G401 (cell line): ENCODE data around the gene FSD1L. TPM values are rescaled to one million over a fixed set of nuclear protein-coding genes. Genes with fewer than 3 reads are reported as not detected.

Experiments used
- DNase-seq: peaks from one replicate; pipeline ENCODE4 v3.0.0-alpha.2; 2015; ENCODE audit warnings: low spot score
- in situ Hi-C: cut with HindIII; loops from 2 replicates; pipeline ENCODE4 v1.10.0; 2016; ENCODE audit warnings: low sequenced_read_pairs, mixed read lengths
- total RNA-seq: library from RNA; depleted of rRNA; stranded (reverse); fragments of >200 nt; shearing (Covaris generic); gene quantifications from 2 replicates; pipeline ENCODE4 v1.2.3, GENCODE V29; 2014

Gene FSD1L
- total RNA-seq, 1 experiment from 2014 or later, result 22.1 TPM

DNA sequence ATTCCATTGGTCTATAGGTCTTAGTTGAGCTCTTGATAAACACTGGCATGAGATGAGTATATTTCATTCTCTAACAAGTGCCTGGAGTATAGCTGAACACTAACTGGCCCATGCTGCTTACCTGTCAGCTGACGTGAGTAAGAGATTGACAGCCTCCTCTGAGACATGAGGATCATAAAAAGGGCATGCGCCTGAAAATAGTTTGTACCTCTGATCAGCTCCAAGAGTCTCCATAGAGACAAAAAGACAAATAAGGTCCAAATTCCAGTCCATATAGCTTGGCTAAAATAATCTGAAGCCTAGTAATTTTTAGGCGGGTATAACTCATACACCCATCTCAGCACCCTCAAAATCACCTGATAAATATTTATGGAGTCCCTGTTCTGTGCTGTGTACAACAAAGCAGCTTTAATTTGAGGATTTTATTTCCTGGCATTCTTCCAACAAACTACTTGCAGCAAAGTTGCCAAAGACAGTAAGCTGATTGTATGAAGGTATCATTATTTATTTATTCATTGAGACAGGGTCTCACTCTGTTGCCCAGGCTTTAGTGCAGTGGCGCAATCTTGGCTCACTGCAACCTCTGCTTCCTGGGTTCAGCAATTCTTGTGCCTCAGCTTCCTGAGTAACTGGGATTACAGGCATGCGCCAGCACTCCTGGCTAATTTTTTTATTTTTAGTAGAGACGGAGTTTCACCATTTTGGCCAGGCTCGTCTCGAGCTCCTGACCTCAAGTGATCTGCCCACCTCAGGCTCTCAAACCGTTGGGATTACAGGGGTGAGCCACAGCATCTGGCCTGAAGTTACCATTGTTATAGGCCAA is 16.2 kb upstream of the FSD1L start:
- in situ Hi-C loops, result no loop called here

DNA sequence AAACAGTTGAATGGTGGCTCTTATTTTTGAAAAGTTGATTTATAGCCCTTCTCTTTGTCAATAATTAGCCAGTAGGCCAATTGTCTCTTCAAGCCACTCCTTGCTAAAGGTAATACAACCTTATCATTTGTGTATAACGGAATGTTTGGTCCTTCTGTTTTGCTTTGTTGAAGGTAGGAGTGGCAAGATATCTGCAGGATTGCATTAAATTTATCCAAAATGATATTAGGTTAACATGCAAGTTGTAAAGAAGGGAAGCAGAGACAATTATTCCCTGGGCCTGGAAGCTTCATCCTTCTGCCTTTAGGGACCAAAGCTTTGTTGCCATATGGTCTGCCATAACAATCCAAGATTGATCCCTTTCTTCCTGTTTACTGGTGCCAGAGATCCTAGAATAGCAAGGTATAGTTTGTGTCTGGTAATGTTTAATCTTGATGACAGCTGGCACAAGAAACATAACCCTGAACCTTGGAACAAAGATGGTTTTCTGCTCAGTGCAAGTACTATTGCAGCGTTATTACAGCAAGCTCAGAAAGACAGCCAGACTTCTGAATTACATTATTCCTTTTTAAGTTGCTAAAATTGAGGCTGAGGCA is 15.5 kb upstream of the FSD1L start:
- no peak for DNase-seq
- in situ Hi-C loops, result no loop called here

More for the DNA sequence above, 16.2 kb upstream of the FSD1L start:
- no peak for DNase-seq

DNA sequence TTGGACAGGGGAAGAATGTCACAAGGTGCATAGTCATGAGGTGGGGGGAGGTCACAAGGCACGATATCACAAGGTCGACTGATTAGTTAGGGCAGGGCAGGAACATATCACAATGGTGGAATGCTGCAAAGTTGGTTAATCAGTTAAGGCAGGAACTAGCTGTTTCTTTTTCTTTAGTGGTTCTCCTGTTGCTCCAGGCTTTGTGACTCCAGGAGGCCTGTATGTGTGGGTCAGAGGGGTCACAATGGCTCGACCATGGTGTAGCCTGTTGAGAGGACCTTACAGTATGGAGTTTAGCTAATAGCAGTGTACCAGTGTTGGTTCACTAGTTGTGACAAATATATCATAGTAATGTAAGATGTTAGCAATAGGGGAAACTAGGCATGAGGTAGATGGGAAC is 12.4 kb upstream of the FSD1L start:
- in situ Hi-C loops, result no loop called here
- DNase-seq, result no peak

DNA sequence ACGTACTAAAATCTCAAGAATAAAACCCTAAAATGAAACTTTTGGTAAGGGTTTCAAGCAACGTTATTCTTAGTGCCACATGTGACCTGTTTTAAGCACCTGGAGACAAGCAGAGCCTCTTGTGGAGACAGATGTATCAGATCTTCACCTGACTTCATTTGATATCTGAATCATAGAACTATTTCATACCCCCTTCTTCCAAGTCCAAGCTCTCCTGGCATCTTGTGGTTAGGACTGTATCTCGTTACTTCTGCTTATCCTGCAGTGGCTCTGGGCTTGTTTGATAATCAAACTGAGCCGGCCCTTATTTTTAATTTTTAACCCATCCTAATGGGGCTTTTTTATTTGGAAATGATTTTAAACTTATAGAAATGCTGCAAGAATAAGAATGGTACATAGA is 11.1 kb upstream of the FSD1L start:
- no peak for DNase-seq
- in situ Hi-C loops, result no loop called here

DNA sequence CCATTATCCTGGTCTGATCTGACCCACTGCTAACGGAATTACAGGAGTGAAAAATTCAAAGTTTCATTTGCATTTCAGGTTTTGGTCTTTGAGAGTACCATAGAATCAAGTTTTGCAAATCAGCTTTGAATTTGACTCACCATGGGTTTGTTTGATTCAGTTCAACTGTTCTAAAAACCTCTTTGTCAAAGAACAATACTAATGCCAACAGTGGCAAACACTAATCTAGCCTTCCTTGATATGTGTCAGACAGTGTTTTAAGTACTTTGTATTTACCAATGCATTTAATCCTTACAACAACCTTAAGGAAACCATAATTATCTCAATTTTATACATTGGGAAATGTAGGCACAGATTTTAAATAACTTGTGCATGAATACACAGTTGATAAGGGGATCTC is 10.1 kb upstream of the FSD1L start:
- no peak for DNase-seq
- in situ Hi-C loops, result no loop called here

DNA sequence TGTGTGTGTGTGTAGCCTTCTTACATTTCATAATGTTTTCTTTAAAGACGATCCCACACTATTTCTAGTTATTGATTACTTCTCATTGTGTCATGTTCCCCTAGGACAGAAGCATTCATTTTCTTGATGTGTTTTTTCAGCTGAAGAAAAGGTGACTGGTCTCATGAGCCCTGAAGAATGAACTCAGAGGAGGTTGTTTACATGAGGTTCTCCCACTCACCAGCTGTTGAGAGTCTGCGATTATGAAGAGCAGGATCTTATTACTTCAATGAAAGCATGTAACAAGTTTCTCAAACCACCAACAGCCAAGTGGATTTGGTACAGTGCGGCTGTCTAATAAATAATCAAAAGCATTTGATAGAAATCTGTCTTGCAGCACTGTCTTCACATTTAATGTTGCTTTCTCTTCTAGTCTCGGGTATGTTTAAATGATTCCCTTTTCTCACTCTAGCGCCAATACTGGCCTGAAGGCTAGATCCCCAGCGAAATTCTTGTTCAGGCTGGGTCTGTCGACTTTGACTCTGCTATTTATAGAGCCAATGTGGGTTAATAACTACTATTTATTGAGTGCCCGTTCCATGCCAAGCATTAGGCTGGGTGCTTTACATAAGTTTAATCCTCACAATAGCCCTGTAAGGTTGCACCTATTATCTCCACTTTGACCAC is 9.6 kb upstream of the FSD1L start:
- in situ Hi-C loops, result no loop called here

DNA sequence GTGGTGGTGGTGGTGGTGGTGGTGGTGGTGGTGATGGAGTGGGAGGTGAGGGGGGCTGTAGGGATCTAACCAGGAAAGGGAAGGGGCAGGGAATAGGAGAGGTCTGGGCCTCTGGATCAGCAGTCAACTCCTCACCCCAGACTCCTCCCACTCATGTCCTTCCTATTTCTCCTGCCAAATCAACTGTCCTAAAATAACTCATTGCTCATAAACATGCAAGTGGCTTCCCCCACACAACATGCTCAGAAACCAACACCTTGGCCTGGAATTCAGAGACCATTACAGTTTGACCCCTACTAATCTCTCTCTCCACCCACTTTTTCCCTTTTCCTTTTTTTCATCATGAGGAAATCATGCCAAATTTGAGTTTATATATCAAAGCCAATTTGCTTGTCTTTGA is 8.4 kb upstream of the FSD1L start:
- in situ Hi-C loops, result no loop called here
- DNase-seq, result no peak

More for the DNA sequence above, 9.6 kb upstream of the FSD1L start:
- DNase-seq, result no peak

DNA sequence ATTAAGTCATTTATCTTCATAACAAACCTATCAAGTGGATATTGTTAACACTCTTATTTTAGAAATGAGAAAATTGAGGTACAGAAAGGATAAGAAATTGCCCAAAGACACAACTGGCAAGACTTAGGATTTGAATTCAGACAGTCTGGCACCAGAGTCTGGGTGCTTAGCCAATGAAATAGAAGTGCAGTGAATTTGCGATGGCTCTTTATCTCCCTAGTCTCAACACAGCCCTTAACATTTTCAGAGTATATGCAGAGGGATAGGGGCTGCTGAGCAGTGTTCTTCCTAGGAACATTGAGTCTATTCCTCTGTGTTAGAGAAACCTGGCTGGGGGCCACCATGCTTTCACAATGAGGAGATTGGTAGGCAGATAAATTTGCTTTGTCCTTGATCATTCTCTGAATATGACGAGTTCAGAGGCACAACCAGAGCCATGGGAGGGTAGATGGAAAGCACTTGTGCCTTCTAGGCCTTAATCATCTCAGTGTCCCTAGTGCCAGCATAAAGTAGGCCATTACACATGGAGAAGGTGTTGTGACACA is 6.1 kb upstream of the FSD1L start:
- DNase-seq, result no peak
- in situ Hi-C loops, result no loop called here

DNA sequence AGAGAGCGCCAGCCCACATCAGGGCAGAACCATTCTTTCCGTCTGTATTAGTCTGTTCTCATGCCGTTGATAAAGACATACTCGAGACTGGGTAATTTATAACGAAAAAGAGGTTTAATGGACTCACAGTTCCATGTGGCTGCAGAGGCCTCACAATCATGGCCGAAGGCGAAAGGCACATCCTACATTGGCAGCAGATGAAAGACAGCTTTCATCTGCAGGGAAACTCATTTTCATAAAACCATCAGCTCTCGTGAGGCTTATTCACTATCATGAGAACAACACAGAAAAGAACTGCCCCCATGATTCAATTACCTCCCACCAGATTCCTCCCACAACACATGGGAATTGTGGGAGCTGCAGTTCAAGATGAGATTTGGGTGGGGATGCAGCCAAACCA is 4.7 kb upstream of the FSD1L start:
- DNase-seq, result no peak

DNA sequence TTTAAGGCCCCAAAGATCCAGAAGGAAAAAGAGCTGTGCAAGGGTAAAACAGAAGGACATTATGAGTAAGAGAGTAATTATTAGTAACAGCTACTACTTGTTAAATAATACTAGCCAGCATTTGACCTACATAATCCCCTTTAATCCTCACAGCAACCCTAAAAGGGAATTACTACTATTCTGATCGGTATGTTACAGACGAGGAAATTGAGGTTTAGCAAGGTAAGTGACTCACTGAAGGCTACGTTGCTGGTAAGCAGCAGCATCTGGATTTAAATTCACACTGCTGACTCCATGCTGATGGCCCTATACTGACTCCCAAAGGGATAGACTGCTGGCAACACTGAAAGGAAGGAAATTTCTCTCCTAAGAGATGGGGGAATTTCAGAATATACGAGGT is 3.7 kb upstream of the FSD1L start:
- in situ Hi-C loops, result no loop called here
- no peak for DNase-seq

More for the DNA sequence above, 4.7 kb upstream of the FSD1L start:
- in situ Hi-C loops, result no loop called here

DNA sequence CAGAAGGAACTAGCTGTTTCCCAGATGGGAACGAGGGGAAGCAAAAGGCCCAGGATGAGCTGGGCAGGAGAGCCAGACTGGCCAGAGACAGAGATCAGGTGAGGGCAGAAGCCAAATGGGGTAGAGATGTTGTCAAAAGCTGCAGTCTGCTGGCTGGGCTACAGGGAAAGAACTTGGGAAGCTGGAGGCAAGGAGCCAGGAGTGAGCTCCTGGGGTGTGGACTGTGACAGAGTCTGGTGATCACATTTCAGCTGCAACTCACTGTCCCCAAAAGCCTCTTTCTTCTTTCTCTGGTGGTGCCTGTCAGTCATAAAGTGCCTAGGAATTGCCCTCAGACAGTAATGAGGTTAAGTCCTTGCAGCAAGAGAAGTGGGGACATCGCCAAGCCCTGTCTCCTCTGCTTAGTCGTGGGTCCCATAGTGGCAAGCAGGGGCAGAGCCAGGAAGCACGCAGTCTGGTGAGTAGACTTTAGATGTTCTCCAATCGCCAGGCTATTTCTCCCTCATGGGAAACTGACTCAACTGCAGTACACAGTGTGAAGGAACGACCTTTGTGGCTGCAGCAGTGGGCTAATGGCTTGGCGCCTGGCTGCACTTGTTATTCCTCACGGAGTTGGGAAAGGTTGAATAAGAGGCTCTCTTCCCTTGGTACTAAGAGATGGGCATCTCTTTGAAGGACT is 2.5 kb upstream of the FSD1L start:
- no peak for DNase-seq
- in situ Hi-C loops, result no loop called here

DNA sequence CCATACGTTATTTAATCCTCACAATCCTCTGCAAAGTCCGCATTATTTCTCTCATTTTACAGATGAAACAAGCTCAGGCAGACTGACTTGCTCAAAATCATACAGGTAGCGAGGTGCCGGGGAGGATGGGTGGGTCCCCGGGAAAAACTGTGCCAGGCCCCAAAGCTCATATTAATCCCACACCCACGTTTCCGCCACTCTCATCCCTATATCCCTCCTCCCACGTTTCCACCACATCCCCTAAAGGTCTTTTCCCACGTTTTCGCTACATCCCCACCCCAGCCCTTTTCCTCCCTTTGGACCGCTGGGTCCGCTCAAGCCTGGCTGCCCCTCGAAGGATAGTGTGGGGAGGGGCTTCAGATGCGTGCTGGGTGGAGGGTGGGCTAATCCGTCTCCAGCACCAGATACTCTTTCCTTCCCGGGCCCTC is 434 bp upstream of the FSD1L start:
- in situ Hi-C loops, result no loop called here
- DNase-seq, result peak; percentile 40

DNA sequence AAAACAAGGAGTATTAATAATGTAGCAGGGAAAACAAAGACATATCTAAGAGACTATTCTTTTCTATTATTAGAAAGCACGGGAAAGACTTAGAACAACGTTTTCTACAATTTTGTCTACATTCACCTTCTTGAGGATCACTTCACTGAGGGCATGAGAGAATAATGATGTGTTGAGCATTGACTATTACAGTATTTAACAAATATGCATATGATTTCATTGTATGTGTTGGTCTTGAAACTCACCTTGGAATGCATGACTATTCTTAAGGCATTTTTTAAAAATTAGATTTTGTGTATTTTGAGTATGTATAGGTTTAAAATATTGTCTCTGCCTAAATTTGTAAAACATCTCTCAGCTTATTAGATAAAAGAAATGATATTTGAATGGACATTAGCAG is 1.2 kb downstream of the FSD1L start:
- in situ Hi-C loops, result no loop called here
- DNase-seq, result peak; percentile 12

DNA sequence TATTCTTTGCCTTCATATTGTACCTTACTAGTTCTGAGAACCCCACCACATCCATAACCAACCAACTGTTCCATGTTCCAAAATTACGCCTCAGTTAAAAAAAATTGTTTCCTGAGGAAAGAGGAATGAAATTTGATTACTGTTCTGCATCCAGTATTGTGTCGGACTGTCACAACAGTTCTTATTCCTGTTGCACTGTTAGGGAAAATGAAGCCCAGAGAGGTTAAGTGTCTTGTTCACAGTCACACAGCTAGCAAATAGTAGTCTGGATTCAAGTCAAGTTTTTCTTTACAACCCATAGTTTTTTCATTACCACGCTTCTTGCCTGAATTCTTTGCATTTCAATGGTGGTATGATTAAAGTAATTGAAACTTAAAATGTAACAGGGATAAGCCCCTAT is 4.4 kb downstream of the FSD1L start:
- DNase-seq, result no peak
- in situ Hi-C loops, result no loop called here

DNA sequence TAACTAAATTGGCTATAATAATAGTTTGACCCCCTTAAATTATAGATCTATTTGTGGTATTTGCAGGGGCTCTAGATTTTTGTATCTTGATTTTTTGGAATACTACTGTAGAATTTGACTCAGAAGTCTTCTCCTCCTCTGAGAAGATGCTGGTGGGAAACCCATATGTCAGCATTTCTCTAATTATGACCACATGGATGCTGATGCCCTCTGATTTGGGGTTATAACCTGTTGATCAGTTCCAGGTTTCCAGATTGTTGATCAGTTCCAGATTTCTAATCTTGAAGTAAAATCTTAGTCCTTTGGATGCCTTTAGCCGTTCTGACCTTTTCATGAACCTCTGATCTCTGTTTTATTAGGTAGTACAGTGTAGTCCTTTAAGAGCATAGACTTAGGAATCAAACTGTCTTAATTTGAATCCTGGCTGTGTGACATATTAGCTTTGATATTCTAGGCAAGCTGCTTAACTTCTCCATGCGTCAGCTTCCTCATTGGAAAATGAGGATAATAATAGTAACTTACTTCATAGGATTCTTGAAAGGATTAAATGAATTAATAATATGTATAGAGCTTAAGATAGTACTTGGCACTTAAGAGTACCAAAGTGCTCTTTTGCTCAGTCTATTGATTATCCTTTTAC is 8.1 kb downstream of the FSD1L start:
- no peak for DNase-seq
- in situ Hi-C loops, result no loop called here

DNA sequence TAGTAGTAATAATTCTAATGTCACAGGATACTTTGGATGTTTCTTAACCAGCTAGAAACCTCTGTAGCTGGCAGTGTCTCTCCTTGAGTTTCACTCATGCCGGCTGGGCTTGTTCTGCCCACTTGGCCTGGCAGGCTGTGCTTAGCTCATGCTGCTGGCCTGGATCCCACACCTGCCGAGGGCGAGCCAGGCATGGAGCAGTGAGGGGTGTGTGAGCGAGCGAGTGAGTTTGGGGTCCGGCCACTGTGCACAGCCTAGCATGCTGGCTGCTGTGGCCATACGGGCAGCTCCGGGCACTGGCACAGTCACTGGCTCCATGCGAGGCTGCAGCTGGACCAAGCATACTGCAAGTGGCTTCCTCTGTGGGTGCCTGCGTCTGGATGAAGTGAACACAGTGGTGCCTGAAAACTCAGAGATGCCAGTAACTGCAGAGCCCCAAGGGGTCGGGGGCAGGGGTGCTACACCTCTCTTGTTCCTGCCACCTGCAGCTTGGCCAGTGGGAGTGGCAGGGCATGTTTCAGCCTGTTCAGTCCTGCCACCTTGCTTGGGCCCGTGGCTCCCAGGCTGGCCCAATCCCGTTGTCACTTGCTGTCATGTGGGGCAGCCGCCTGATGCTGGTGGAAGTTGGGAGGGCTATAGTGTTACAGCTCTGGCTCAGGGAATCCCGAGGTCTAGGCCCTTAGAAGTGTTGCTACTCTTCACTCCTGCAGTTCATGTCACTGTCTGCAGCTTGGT is 9.9 kb downstream of the FSD1L start:
- in situ Hi-C loops, result no loop called here
- peak; percentile 64 for DNase-seq

DNA sequence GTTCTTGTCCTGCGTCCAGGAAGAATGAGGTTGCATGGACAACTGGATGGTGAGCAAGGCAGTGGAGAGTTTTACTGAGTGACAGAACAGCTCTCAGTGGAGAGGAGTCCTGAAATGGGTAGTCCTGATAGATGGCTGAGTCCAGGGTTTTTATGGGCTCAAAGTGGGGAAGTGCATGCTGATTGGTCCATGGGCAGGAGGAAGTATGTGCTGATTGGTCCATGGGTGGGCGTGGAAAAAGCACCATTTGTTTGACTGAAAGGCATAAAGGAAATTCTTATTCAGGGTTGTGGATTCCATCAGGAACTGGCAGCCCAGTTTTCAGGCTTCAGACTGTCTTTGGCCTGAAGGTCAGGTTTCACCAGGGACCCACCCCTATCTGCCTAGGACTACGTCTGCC is 10.6 kb downstream of the FSD1L start:
- DNase-seq, result no peak
- in situ Hi-C loops, result no loop called here

DNA sequence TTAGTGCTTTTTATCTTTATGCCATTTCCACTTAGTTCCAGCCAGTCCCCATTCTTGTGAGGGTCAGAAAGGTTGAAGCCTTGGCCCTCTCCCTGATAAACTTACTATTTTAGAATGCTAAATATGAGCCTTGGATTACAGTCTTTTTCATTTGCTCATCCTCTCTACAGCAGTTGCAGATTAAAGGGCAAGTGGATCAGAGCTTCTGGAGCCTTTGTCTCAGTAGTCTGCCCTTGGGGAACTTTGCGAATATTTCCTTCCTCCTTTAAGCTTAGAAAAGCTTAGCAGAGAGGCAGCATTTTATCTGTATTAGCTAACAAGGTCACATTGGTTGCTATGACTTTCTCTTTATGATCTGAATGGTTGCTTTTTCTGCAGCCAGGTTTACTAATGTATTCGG is 11.5 kb downstream of the FSD1L start:
- no peak for DNase-seq
- in situ Hi-C loops, result no loop called here
